ENCODE results near the gene OR2A42.
"Not testable (repeated sequence)": the region's sequence is repeated elsewhere in the genome, so short reads cannot be mapped to it uniquely, and the experiment has no call there.

Gene OR2A42

DNA sequence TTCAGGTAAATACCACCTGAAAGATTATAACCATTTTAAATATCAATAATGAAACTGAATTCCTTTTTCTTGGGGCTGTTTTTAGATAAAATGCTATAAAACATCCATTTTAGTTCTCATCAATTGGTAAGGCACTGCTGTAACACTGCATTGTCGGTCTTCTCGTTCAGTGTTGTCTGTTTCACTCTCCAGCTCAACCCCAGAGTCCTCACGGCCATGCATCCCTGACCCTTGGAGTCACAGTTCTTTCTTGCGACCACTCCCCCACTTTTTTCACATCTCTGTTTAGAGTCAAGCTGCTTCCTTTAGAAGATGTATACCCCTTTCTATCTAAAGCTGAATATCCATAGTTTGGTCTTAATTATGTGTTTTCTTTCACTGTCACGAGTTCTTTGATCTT, 7.6 kb upstream of the OR2A42 start:
- in situ Hi-C loops (cut with HindIII; ENCODE audit: low sequenced_read_pairs); H3K4me3 ChIP-seq (ENCODE audit: low read depth, low read length); DNase-seq (ENCODE audit: low read depth, low spot score): not testable (repeated sequence)

DNA sequence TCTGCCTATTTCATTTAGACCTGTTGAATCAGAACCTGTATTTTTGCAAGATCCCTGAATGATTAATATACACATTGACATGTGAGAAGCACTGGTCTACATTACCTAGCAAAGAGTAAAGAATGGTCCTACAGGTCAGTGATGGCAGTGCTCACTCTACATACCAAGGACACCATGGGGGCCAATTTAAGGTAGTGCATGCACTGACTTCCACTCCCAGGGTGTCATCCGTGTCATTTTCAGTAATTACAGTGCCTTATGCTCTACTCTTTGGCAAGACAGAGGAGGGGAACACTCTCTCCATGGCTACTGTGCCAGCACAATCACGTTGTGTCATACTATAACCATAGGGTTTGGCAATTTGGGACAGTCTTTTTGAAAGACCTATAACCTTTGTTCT, 6.0 kb upstream of the OR2A42 start:
- in situ Hi-C loops (cut with HindIII; ENCODE audit: low sequenced_read_pairs); DNase-seq (ENCODE audit: low read depth, low spot score); H3K4me3 ChIP-seq (ENCODE audit: low read depth, low read length): not testable (repeated sequence)

DNA sequence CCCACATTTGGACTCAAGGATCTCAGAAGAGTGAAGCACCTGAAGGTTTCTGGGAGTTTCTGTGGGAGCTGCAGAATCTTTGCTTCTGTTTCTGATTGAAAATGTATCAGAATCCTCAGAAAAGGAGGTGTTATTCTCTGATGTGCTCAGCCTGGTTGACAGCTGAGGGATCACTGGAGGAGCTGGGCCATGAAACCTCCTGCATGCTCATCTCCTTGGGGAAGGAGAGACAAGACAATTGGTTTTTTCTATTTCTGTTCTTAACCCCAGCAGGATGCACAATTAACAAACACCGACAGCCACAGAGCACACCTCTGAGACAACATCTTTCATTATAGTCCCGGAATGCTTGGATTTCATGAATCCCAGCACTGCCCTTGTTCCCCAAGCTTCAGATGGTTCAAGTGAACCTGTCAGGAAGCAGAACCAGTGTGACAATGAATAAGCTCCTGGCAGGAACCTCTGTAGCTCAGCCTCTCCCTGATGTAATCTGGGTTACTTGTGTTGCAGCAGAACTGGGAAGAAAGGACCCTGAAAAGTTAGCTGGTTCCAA, 799 bp downstream of the OR2A42 start:
- H3K4me3 ChIP-seq (ENCODE audit: low read depth, low read length); in situ Hi-C loops (cut with HindIII; ENCODE audit: low sequenced_read_pairs); DNase-seq (ENCODE audit: low read depth, low spot score): not testable (repeated sequence)

DNA sequence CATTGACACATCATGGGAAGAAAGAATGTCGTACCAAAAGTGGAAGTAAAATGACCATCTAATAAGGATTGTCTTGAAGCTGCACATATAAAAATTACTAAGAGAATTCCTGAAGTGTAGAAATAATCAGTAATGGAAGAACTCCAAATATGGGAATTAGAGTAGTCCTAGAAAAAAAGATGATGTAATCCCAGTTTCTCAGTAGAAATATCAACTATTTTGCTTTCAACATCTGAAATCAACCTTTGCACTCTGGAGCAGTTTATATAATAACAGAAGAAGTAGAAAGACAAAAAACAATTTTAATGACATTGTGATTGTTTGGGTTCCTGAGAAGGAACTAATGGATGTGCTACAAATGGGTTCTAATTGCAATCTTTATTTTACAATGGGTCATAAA, 6.4 kb downstream of the OR2A42 start:
- DNase-seq (ENCODE audit: low read depth, low spot score); H3K4me3 ChIP-seq (ENCODE audit: low read depth, low read length); in situ Hi-C loops (cut with HindIII; ENCODE audit: low sequenced_read_pairs): not testable (repeated sequence)

DNA sequence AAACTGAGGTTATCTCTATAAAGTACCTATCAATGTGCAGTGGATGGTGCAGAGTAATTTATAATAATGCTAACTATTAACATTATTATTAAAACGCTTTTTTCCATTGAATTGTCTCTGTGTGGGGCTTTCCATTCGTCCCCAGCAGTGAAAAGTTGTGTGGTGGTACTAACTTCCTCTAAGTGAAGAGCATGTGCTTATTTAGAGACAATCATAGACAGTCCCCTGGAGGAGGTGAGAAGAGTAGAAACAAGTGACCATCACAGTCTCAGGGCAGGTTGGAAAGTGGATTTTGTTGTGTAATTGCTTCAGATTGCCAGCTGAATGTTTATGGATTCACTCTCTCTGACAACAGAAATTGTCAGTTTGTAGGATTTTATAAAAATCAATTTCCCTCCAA, 8.4 kb downstream of the OR2A42 start:
- in situ Hi-C loops (cut with HindIII; ENCODE audit: low sequenced_read_pairs); H3K4me3 ChIP-seq (ENCODE audit: low read depth, low read length); DNase-seq (ENCODE audit: low read depth, low spot score): not testable (repeated sequence)

DNA sequence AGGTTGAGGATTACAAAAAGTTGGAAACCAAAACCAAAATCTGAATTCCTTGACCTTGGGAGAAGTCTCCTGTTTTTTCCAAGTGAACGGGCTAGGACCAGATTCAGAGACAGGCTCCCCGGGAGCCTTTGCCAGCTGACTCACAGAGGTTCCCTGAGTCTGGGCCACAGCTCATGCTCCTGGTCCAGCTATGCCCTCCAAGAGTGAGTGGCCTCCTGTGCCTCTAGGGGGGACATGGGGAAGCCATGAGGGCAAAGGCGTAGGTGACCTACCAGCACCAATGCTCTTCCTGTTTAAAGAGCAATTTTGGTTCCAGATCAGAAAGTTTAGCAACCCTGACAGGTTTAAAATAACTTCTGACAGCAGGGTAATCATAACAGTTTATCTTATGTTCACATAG, 10.6 kb downstream of the OR2A42 start:
- H3K4me3 ChIP-seq (ENCODE audit: low read depth, low read length); in situ Hi-C loops (cut with HindIII; ENCODE audit: low sequenced_read_pairs); DNase-seq (ENCODE audit: low read depth, low spot score): not testable (repeated sequence)

DNA sequence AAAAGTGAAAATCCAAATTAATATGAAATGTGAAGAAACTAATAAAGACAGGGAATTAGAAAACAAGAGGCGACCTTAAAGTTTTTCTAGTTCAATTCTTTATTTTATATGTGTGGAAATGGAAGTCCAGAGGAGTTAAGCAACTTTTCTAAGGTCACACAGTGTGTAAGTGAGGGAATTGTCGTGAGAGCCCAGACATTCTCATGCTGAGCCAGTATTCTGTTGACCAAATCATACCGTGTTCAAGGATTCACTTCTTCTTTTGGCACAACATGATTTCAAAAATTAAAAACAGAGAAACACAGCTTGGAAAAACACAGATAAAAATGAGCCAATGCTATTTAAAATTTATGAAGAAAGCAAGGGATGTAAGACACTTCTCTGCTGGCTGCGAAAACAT, 12.5 kb downstream of the OR2A42 start:
- in situ Hi-C loops (cut with HindIII; ENCODE audit: low sequenced_read_pairs); DNase-seq (ENCODE audit: low read depth, low spot score); H3K4me3 ChIP-seq (ENCODE audit: low read depth, low read length): not testable (repeated sequence)

DNA sequence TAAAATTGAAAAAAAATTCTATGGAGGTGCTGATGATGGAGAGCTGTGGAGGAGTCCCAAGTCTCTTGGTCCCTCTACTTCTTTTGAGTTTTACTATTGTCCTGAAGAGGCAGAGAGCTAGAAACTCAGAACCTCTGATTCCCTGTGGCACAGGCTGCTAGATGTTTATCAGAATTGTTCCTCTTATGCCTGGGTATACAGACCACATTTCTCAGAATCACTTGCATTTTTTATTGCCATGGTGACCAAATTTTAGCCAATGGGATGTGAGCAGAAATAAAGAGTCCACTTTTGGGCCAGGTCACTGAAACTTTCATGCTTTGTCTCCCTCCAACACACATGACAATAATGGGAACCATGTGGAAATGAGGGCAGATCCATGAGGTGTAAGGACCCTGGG, 15.7 kb downstream of the OR2A42 start:
- in situ Hi-C loops (cut with HindIII; ENCODE audit: low sequenced_read_pairs); DNase-seq (ENCODE audit: low read depth, low spot score); H3K4me3 ChIP-seq (ENCODE audit: low read depth, low read length): not testable (repeated sequence)

DNA sequence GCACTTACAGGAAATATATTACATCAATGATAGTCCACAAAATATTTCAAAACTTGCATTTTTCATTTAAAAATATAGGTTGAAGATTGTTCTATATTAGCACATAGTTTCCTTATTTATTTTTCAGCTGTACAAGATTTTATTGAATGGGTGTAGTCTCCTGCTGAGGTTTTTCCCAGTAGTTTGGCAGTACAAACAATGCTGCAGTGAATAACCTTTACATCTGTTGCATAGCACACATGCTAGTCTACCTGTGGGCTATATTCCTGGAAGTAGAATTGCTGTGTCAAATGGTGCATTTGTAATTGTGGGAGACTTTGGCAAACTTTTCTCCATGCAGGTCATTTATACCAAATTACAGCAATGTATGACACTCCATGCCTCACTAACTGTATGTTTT, 18.9 kb downstream of the OR2A42 start:
- DNase-seq (ENCODE audit: low read depth, low spot score); H3K4me3 ChIP-seq (ENCODE audit: low read depth, low read length); in situ Hi-C loops (cut with HindIII; ENCODE audit: low sequenced_read_pairs): not testable (repeated sequence)

DNA sequence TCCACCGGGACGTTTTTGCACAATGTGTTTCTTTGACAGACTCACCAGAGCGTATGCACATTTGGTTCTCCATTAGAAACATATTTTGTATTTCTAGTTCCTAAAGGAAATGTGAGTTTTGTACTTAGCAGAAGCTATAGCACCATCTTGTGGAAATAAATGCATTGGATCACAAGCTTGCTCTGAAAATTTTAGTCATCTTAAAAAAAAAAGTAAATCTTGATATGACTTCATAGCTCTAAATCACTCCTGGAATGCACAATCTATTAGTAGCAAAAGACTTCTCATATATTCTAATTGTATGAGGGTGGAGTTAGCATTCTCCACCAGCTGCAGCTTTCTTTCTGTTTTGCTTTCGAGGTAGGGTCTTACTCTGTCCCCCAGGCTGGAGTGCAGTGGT, 20.3 kb downstream of the OR2A42 start:
- in situ Hi-C loops (cut with HindIII; ENCODE audit: low sequenced_read_pairs): not testable (repeated sequence)

DNA sequence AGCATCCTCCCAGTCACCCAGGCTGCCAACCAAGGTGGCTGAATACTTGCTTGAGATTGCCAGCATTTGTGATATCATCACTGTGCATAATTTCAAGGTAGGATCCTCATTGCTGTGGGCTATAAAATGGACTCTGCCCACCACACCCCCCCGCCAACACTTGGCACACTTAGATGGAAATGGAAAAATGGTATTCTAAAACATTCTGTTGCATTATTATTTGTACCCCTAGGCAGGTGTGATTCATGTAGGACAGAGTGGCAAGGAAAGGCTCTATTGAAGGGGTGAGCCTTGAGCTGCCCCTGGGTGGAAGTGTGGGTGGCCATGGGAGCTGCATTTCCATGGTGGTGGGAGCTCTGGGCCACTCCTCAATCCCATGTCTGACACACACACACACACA, 20.8 kb downstream of the OR2A42 start:
- DNase-seq (ENCODE audit: low read depth, low spot score); in situ Hi-C loops (cut with HindIII; ENCODE audit: low sequenced_read_pairs); H3K4me3 ChIP-seq (ENCODE audit: low read depth, low read length): not testable (repeated sequence)

More for the DNA sequence above, 20.3 kb downstream of the OR2A42 start:
- DNase-seq (ENCODE audit: low read depth, low spot score); H3K4me3 ChIP-seq (ENCODE audit: low read depth, low read length): not testable (repeated sequence)

DNA sequence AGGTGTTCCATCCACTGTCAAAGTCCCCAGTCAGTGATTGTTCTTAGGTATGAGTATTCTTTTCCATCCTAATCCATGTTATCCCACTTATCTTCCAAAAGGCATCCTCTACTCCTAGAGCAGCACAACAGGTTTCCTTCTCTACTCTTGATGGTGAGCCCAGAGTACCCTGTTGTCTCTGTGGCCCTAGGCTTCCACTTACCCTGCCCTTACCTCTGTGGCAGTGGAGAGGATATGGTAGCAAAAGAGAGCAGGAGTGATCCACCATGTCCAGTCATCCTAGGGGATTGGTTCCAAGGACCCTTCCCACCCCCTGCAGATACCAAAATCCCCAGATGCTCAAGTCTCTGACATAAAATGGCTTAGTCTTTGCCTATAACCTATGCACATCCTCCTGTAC, 22.2 kb downstream of the OR2A42 start:
- DNase-seq (ENCODE audit: low read depth, low spot score); in situ Hi-C loops (cut with HindIII; ENCODE audit: low sequenced_read_pairs); H3K4me3 ChIP-seq (ENCODE audit: low read depth, low read length): not testable (repeated sequence)

DNA sequence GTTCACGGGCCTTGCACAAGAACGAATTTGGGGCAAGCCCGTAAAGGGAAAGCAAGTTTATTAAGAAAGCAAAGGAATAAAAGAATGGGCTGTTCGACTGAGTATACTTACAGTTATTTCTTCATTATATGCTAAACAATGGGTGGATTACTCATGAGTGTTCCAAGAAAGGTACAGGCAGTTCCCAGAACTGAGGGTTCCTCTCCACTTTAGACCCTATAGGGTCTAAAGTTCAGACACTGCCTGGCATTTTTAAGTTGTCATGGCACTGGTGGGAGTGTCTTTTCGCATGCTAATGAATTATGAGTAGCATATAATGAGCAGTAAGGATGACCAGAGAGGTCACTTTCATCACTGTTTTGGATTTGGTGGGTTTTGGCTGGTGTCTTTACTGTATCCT, 34.1 kb downstream of the OR2A42 start:
- DNase-seq (ENCODE audit: low read depth, low spot score); in situ Hi-C loops (cut with HindIII; ENCODE audit: low sequenced_read_pairs); H3K4me3 ChIP-seq (ENCODE audit: low read depth, low read length): not testable (repeated sequence)

DNA sequence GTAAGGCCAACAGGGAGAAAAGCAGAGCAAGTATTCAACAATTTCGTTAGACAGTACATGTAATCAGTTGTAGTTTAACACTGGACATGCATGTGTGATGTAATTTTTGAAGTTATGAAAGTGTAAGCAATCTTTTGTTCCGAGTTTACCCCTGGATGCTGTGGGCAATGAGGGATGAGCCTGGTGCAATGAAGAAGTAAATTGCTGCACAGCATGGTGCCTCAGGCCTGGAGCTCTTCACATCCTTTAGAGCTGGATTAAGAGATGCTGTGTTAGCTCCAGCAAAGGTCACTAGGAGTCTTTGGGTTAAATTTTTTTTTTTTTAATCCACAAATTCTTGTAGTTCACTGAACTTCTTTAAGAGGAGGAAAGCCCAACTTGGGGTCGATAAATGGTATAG, 36.3 kb downstream of the OR2A42 start:
- DNase-seq (ENCODE audit: low read depth, low spot score); H3K4me3 ChIP-seq (ENCODE audit: low read depth, low read length); in situ Hi-C loops (cut with HindIII; ENCODE audit: low sequenced_read_pairs): not testable (repeated sequence)

DNA sequence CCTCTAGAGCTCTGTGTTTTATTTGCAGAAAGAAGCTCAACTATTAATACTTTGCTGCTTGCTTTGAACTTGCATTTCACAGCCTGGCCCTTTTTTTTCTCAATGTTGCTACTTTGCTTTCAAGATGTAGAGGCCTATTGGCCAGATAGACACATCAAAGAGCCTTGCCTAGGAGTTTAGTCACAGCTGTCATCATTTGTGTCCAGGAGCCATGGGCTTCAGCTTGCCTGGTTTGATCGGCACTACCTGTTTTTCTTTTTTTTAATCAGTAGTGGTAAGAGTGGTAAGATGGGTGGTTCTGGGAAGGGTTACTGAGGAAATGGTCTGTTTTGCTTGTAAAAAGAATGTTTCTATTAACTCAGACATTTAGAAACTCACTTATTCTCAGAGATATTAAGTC, 37.4 kb downstream of the OR2A42 start:
- in situ Hi-C loops (cut with HindIII; ENCODE audit: low sequenced_read_pairs); DNase-seq (ENCODE audit: low read depth, low spot score); H3K4me3 ChIP-seq (ENCODE audit: low read depth, low read length): not testable (repeated sequence)

DNA sequence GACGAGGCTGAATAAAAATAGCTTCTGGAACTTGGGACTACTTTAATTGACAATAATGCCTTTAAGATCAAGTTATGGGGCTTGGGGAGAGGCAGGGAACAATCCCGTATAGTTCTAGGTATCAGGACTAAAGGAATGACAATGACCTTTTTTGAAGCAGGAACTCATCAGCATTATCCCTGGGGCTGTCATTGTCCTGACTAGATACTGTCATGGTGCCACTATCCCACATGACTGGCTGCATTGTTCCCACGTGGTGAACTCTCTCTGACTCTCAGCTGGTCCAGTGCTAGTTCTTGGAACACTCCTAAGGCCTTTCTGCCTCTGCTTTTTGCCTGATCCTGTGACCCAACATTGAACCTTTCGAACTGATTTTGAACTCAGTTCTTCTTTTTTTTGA, 40.5 kb downstream of the OR2A42 start:
- in situ Hi-C loops (cut with HindIII; ENCODE audit: low sequenced_read_pairs); H3K4me3 ChIP-seq (ENCODE audit: low read depth, low read length); DNase-seq (ENCODE audit: low read depth, low spot score): not testable (repeated sequence)

DNA sequence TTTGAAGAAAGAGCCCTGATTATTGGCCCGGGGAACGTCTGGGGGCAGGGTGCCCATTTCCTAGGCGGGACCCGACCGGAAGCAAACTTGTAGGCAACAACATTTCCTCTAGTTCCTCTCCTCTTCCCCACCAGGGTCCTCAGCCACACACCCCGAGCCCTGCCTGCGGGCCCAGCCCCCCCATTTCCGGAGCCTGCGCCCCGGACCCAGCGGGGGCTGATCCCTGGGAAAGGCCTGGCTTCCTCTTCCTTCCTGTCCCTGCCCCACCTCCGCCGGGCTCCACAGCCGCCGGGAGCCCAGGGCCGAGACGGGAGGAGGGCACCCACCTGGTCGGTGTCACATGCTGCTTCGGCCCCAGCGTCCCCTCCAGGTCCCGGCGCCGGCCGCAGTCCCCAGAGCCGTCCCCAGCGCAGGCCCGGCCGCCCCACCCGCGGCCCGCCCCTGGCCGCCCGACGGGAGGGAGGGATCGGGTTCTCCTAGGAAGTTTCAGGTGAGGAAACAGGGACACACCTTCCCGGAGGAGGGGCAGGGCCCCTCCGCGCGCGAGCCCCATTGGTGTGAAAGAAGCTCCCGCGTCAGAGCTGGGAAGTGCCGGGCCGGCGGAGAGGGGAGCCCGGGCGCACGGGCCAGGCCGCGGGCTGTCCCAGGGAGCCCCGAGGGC, 44.1 kb downstream of the OR2A42 start, which contains the start of gene ARHGEF35:
Gene ARHGEF35 (minus strand): TSS at position 622 of the 661 bp plus-strand sequence. CDS start 7,450 bp downstream, outside the sequence.
- H3K4me3 ChIP-seq (ENCODE audit: low read depth, low read length); DNase-seq (ENCODE audit: low read depth, low spot score); in situ Hi-C loops (cut with HindIII; ENCODE audit: low sequenced_read_pairs): not testable (repeated sequence)

DNA sequence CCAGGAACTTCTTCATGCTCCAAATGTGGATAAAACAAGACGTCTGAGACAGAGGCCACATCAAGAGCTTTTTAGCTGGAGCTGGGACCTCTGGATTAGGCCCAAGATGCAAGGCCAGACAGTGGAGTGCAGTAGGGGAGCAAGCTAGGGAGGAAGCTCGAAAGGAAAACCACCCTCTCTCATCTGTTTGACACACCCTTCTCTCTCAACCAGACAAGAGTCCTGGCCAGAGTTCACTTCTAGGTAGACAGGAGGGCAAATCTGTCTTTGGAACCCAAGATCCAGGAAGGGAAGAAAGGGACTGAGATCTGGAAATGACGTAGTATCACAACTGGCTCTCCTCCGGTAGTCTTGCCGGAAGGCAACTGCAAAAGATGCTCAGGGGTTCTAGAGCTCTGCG, 45.0 kb downstream of the OR2A42 start:
- DNase-seq (ENCODE audit: low read depth, low spot score); H3K4me3 ChIP-seq (ENCODE audit: low read depth, low read length); in situ Hi-C loops (cut with HindIII; ENCODE audit: low sequenced_read_pairs): not testable (repeated sequence)
